Spinal cord (tissue), 10 donors: ENCODE results near the gene UNCX. TPM values are rescaled to one million over a fixed set of nuclear protein-coding genes. Genes with fewer than 3 reads are reported as not detected.

Source experiments
- DNase-seq, 6 donors: peaks; one replicate each; pipeline versions ENCODE4 v3.0.0 to v3.0.0-alpha.2; 2013 to 2015; ENCODE audit warnings: low spot score in 6 of 6, low read depth in 4 of 6
- H3K27ac ChIP-seq: one replicate; pipeline ENCODE4 v1.5.1; 2013; ENCODE audit warnings: low read depth, low read length, control low read depth
- H3K27me3 ChIP-seq: one replicate; pipeline ENCODE4 v1.6.1; 2013; ENCODE audit warnings: low read length; ENCODE audit not compliant: control insufficient read depth, insufficient read depth
- H3K36me3 ChIP-seq: one replicate; pipeline ENCODE4 v1.6.1; 2013; ENCODE audit warnings: low read length; ENCODE audit not compliant: control insufficient read depth, insufficient read depth
- H3K4me1 ChIP-seq: one replicate; pipeline ENCODE4 v1.6.1; 2013; ENCODE audit warnings: low read length; ENCODE audit not compliant: control insufficient read depth, insufficient read depth
- H3K4me3 ChIP-seq: one replicate; pipeline ENCODE4 v1.5.1; 2013; ENCODE audit warnings: low read depth, low read length, control low read depth
- H3K9me3 ChIP-seq: one replicate; pipeline ENCODE4 v1.6.1; 2013; ENCODE audit warnings: low read length; ENCODE audit not compliant: control insufficient read depth, insufficient read depth
- WGBS: methylation state at CpG from one replicate; pipeline ENCODE4 v1.1.5; 2013; ENCODE audit warnings: missing lambda C conversion rate; ENCODE audit not compliant: insufficient coverage; 5-methylcytosine and 5-hydroxymethylcytosine counted together
- polyA plus RNA-seq, 2 donors: library from polyadenylated mRNA; unstranded; fragments of 120-200 nt; gene quantifications; one replicate each; pipeline ENCODE4 v1.2.1, GENCODE V29; 2013; ENCODE audit not compliant: insufficient read length in 2 of 2
- total RNA-seq, 2 donors: library from RNA; depleted of rRNA in 1 of 2; stranded (reverse); fragments of 120-200 nt in 1 of 2; fragments of >200 nt in 1 of 2; gene quantifications; one replicate each; pipeline versions ENCODE4 v1.2.3 to v1.2.4, GENCODE V29; 2013 to 2014
- donor health status: healthy.

The UNCX gene
- total and polyA plus RNA-seq, 4 donors = 0.69 to 3.9 (median 2.8) TPM

- 65% methylated on average over 12 of the region's 13 CpGs for WGBS
Observed at GRCh38 chr7:1262441-1262840, 29.8 kb downstream of the UNCX start.

GRCh38 chr7:1263391-1263951 is 30.8 kb downstream of the UNCX start:
- H3K4me3 ChIP-seq = no peak overlapping the region
- 74% methylated on average over 21 of the region's 28 CpGs for WGBS
- H3K27ac ChIP-seq = no peak overlapping the region
- H3K36me3 ChIP-seq = no peaks in the 10 kb centered on the region
- peaks cover 10% of the 10 kb centered on the region for H3K4me1 ChIP-seq
- no peaks in the 10 kb centered on the region for H3K9me3 ChIP-seq
- DNase-seq = peak in 1 of 6 donors; percentile 43
- H3K27me3 ChIP-seq = peaks cover 23% of the 10 kb centered on the region

More at GRCh38 chr7:1262441-1262840, 29.8 kb downstream of the UNCX start:
- Histone ChIP-seq H3K27ac (no peak overlapping the region), H3K4me3 (no peak overlapping the region), H3K36me3 (no peaks in the 10 kb centered on the region), H3K4me1 (peaks cover 6% of the 10 kb centered on the region), H3K9me3 (no peaks in the 10 kb centered on the region), H3K27me3 (peaks cover 21% of the 10 kb centered on the region)
- DNase-seq = no peak

DNA sequence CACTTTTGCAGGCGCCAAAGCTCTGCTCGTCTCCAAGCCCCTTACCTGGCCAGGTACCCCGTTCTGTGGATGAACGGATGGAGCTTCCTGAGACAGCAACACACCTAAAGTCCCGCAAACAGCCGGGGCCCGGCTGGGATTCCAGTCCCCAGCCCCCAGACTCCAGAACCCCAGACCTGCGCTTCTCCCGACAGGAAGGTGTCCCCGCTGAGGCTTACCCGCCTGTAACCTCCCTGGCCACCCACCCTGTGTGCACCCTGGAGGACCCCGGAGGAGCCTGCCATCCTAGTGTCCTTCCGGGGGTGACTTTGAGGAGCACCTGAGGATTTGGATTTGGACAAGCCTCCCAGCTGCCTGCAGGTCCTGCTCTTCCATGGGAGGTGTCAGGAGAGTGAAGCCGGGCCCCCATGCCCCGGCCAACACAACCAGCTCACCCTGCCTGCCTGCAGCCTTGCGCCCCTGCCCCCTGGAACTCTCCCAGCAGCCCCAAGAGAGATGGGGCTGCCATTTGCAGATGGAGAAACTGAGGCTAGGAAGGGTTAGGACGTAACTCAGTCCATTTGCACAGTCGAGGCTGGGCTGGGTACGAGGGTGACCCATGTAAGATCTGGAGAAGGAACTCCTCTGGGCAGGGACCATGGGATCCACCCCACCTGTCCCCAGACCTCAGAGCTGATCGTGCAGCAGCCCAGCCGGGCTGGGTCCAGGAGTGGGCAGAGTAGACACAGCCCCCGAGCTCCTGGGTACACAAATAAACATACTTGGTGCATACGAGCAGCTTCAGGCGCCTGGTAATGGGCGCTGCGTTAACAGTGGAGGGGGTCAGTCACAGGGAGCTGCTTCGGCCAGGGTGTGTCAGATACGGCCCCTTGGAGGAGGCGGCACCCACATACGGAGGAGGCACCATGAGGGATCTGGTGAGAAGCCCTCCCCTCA is 31.9 kb downstream of the UNCX start:
- Histone ChIP-seq H3K27me3 (peaks cover 28% of the 10 kb centered on the region), H3K36me3 (no peaks in the 10 kb centered on the region), H3K4me1 (peaks cover 18% of the 10 kb centered on the region), H3K9me3 (no peaks in the 10 kb centered on the region), H3K4me3 (no peak overlapping the region), H3K27ac (no peak overlapping the region)
- no peak for DNase-seq
- 81% methylated on average over 24 of the region's 30 CpGs for WGBS

- no peak overlapping the region for H3K4me3 ChIP-seq
- H3K36me3 ChIP-seq = no peaks in the 10 kb centered on the region
- no peak for DNase-seq
- no peak overlapping the region for H3K27ac ChIP-seq
- peaks cover 18% of the 10 kb centered on the region for H3K4me1 ChIP-seq
- 88% methylated on average over 30 of the region's 31 CpGs for WGBS
- H3K9me3 ChIP-seq = peaks cover 1% of the 10 kb centered on the region
- peaks cover 21% of the 10 kb centered on the region for H3K27me3 ChIP-seq
Observed at GRCh38 chr7:1267016-1267900, 34.6 kb downstream of the UNCX start.

DNA sequence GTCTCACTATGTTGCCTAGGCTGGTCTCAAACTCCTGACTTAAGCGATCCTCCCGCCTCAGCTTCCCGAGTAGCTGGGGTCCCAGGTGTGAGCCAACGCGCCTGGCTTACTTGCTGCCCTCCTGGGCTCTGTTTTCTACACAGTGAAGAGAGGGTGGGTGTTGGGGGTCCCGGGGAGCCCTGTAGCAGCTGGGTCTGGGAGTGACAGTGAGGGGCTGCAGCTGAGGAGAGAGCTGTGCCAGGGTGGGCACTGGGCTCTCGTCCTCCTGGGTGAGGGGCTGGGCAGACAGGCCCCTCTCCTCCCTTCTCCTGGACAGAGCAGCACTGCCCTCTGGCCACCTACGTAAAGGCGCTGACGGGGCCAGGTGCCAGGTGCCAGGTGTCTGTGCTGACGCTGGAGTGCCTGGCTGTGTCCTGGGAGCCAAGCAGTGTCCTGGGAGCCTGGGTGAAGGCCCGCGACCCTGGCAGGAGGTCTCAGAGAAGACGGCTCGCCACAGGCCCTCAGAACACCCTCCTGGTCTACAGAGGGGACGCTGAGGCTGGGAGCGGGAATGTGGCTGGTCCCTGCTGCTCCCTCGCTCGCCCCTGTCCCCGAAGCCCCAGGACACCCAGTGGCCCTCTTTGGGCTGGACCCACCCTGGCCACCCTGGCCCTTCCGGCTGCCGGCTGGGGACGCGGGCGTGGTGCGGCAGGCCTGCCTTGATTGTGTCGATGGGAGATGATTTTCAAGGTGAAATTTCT is 35.6 kb downstream of the UNCX start:
- H3K36me3 ChIP-seq = no peaks in the 10 kb centered on the region
- H3K27ac ChIP-seq = no peak overlapping the region
- H3K4me3 ChIP-seq = no peak overlapping the region
- no peak for DNase-seq
- WGBS = 81% methylated on average over 22 of the region's 27 CpGs
- H3K4me1 ChIP-seq = peaks cover 18% of the 10 kb centered on the region
- peaks cover 1% of the 10 kb centered on the region for H3K9me3 ChIP-seq
- peaks cover 17% of the 10 kb centered on the region for H3K27me3 ChIP-seq

DNA sequence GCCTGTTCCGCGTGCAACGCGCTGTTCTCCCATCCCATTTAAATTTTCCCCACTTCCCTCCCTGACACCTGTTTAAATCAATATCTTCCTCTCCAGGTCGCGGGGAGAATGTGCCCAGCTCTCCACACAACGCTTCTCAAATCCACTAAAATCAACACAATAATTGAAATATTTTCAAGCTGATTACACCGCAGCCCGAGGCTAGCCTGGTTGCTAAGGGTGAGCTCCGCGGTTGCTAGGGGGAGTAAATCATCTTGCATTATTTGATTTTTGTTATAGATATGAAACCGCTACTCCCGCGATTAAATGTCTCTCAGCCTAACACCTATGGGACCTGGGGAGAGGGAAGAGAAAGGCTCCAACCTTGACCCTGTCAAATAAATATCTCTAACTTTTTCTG is 36.2 kb downstream of the UNCX start:
- H3K27ac ChIP-seq = no peak overlapping the region
- H3K4me1 ChIP-seq = peaks cover 18% of the 10 kb centered on the region
- peak in 1 of 6 donors; percentile 87 for DNase-seq
- no peak overlapping the region for H3K4me3 ChIP-seq
- 69% methylated on average over 4 of the region's 14 CpGs for WGBS
- no peaks in the 10 kb centered on the region for H3K36me3 ChIP-seq
- peaks cover 1% of the 10 kb centered on the region for H3K9me3 ChIP-seq
- H3K27me3 ChIP-seq = peaks cover 17% of the 10 kb centered on the region

GRCh38 chr7:1269336-1269890 is 36.7 kb downstream of the UNCX start:
- Histone ChIP-seq H3K27me3 (peaks cover 19% of the 10 kb centered on the region), H3K9me3 (peaks cover 1% of the 10 kb centered on the region), H3K4me3 (no peak overlapping the region), H3K36me3 (no peaks in the 10 kb centered on the region), H3K4me1 (peaks cover 18% of the 10 kb centered on the region), H3K27ac (no peak overlapping the region)
- no peak for DNase-seq
- 61% methylated on average over 28 of the region's 29 CpGs for WGBS

- Histone ChIP-seq H3K9me3 (peaks cover 1% of the 10 kb centered on the region), H3K36me3 (no peaks in the 10 kb centered on the region), H3K27me3 (peaks cover 24% of the 10 kb centered on the region), H3K4me3 (no peak overlapping the region), H3K4me1 (peaks cover 26% of the 10 kb centered on the region), H3K27ac (no peak overlapping the region)
- WGBS = 77% methylated on average over 12 of the region's 12 CpGs
- DNase-seq = no peak
Observed at GRCh38 chr7:1270181-1270580, 37.5 kb downstream of the UNCX start.
